Activated CD4-positive, alpha-beta T cell treated with anti-CD3 and anti-CD28 coated beads, Interleukin-2, amount 10 ng/mL, durations not matched to agents 7 days and 5 days (primary cell): ENCODE measurements around the gene PRPF31. TPM values are rescaled to one million over a fixed set of nuclear protein-coding genes. Genes with fewer than 3 reads are reported as not detected.
A peak's percentile ranks its signal among the peaks of the same experiment; 100 is the strongest.
"Not testable (repeated sequence)": the region's sequence is repeated elsewhere in the genome, so short reads cannot be mapped to it uniquely, and the experiment has no call there.

ENCODE experiments used
- CTCF ChIA-PET: fragments of 350-600 bp; sonication (Branson Sonifier 250); formaldehyde crosslinking; loops from one replicate; lab custom pipeline; 2021; ENCODE audit warnings: antibody characterized with exemption; lab: Charles Lee
- POLR2A ChIA-PET: fragments of 350-600 bp; sonication (Branson Sonifier 250); formaldehyde crosslinking; loops from one replicate; lab custom pipeline; 2021; ENCODE audit warnings: antibody characterized with exemption; lab: Charles Lee
- DNase-seq: peaks from one replicate; pipeline ENCODE4 v3.0.0-alpha.2; 2020
- H3K27ac Mint-ChIP-seq: one replicate; pipeline ENCODE4 v1.8.0; 2021; ENCODE audit warnings: mild to moderate bottlenecking, moderate library complexity, mixed read lengths
- H3K27me3 Mint-ChIP-seq: one replicate; pipeline ENCODE4 v1.8.0; 2021; ENCODE audit warnings: mixed read lengths
- H3K36me3 Mint-ChIP-seq: one replicate; pipeline ENCODE4 v1.8.0; 2021; ENCODE audit warnings: low read depth, mixed read lengths
- H3K4me1 Mint-ChIP-seq: one replicate; pipeline ENCODE4 v1.8.0; 2021; ENCODE audit warnings: mixed read lengths
- H3K4me3 Mint-ChIP-seq: one replicate; pipeline ENCODE4 v1.8.0; 2021; ENCODE audit warnings: mild to moderate bottlenecking, moderate library complexity, mixed read lengths
- H3K9me3 Mint-ChIP-seq: one replicate; pipeline ENCODE4 v1.8.0; 2021; ENCODE audit warnings: mixed read lengths
- total RNA-seq, 2 experiments: library from RNA; stranded (reverse); gene quantifications; one replicate each; pipeline ENCODE4 v1.2.3, GENCODE V29; 2021

PRPF31 gene
- total RNA-seq: 10 to 100 TPM; 74.1 to 83.8 TPM

GRCh38 chr19:54115109-54116063, at the start of gene PRPF31, which contains the start of gene TFPT:
Gene PRPF31 (plus strand): TSS chr19:54115754. CDS start chr19:54118279, 2,525 bp downstream.
Gene TFPT (minus strand): TSS chr19:54115657. CDS start chr19:54115269, 388 bp downstream.
- H3K4me3 Mint-ChIP-seq: peak within 1 kb of the TSS; percentile 87
- H3K4me1 Mint-ChIP-seq: peaks cover 35% of the 10 kb centered on the region
- ChIA-PET POLR2A (interaction anchor here (0.5 to 2.2 kb wide), 2 partner anchors 21 to 318 kb away, joined by 6 to 13 read pairs; partner anchors contain the start of gene CNOT3), CTCF (interaction anchor here (0.7 to 2.0 kb wide), 5 partner anchors 12 to 240 kb away, joined by 3 to 10 read pairs (median 4); partner anchors contain the start of gene CNOT3)
- no peaks in the 10 kb centered on the region for H3K9me3 Mint-ChIP-seq
- peak within 1 kb of the TSS; percentile 91 for H3K27ac Mint-ChIP-seq
- peaks cover 33% of the 10 kb centered on the region for H3K36me3 Mint-ChIP-seq
- peak; percentile 98 for DNase-seq
- no peaks in the 10 kb centered on the region for H3K27me3 Mint-ChIP-seq

- H3K4me3 Mint-ChIP-seq: no peak overlapping the region
- no peaks in the 10 kb centered on the region for H3K9me3 Mint-ChIP-seq
- no peaks in the 10 kb centered on the region for H3K27me3 Mint-ChIP-seq
- ChIA-PET POLR2A (no interaction called here), CTCF (no interaction called here)
- no peak for DNase-seq
- H3K36me3 Mint-ChIP-seq: no peaks in the 10 kb centered on the region
- no peaks in the 10 kb centered on the region for H3K4me1 Mint-ChIP-seq
- H3K27ac Mint-ChIP-seq: no peak overlapping the region
These were observed 46.1 kb upstream of the PRPF31 start for GRCh38 chr19:54069470-54069869.

- no peaks in the 10 kb centered on the region for H3K27me3 Mint-ChIP-seq
- ChIA-PET POLR2A (no interaction called here), CTCF (no interaction called here)
- H3K4me1 Mint-ChIP-seq: no peaks in the 10 kb centered on the region
- no peak overlapping the region for H3K4me3 Mint-ChIP-seq
- H3K9me3 Mint-ChIP-seq: no peaks in the 10 kb centered on the region
- no peak for DNase-seq
- H3K27ac Mint-ChIP-seq: no peak overlapping the region
- H3K36me3 Mint-ChIP-seq: no peaks in the 10 kb centered on the region
These were observed 41.7 kb upstream of the PRPF31 start for GRCh38 chr19:54073829-54074228.

GRCh38 chr19:54074851-54075250, 40.7 kb upstream of the PRPF31 start:
- Mint-ChIP-seq H3K9me3 (peaks cover 2% of the 10 kb centered on the region), H3K27me3 (peaks cover 3% of the 10 kb centered on the region), H3K27ac (no peak overlapping the region), H3K4me3 (no peak overlapping the region), H3K36me3 (no peaks in the 10 kb centered on the region), H3K4me1 (no peaks in the 10 kb centered on the region)
- ChIA-PET POLR2A (no interaction called here), CTCF (no interaction called here)
- no peak for DNase-seq

- CTCF ChIA-PET: no interaction called here
- H3K9me3 Mint-ChIP-seq: peaks cover 5% of the 10 kb centered on the region
- POLR2A ChIA-PET: no interaction called here
- no peak overlapping the region for H3K27ac Mint-ChIP-seq
- no peaks in the 10 kb centered on the region for H3K36me3 Mint-ChIP-seq
- no peaks in the 10 kb centered on the region for H3K4me1 Mint-ChIP-seq
- H3K4me3 Mint-ChIP-seq: no peak overlapping the region
- DNase-seq: no peak
- peaks cover 3% of the 10 kb centered on the region for H3K27me3 Mint-ChIP-seq
These were observed 38.2 kb upstream of the PRPF31 start for GRCh38 chr19:54077334-54077733.

- Mint-ChIP-seq H3K27me3 (peaks cover 3% of the 10 kb centered on the region), H3K4me3 (no peak within 1 kb of the TSS), H3K4me1 (no peaks in the 10 kb centered on the region), H3K9me3 (peaks cover 11% of the 10 kb centered on the region), H3K27ac (no peak within 1 kb of the TSS), H3K36me3 (no peaks in the 10 kb centered on the region)
- CTCF ChIA-PET: no interaction called here
- no peak for DNase-seq
- POLR2A ChIA-PET: no interaction called here
These were observed 34.5 kb upstream of the PRPF31 start, which contains the start of gene TARM1 for GRCh38 chr19:54081032-54081431. Gene TARM1 (minus strand): TSS chr19:54081365. CDS start chr19:54081340, 25 bp downstream.

- Mint-ChIP-seq H3K36me3 (no peaks in the 10 kb centered on the region), H3K4me3 (no peak overlapping the region), H3K27me3 (peaks cover 2% of the 10 kb centered on the region), H3K27ac (no peak overlapping the region), H3K4me1 (no peaks in the 10 kb centered on the region), H3K9me3 (peaks cover 8% of the 10 kb centered on the region)
- ChIA-PET CTCF (interaction anchor here (1.5 kb wide), 1 partner anchor 12 kb away, joined by 3 read pairs; no protein-coding TSS in a partner anchor), POLR2A (no interaction called here)
- no peak for DNase-seq
These were observed 31.1 kb upstream of the PRPF31 start for GRCh38 chr19:54084410-54084809.

GRCh38 chr19:54094426-54095000, 21.0 kb upstream of the PRPF31 start:
- Mint-ChIP-seq H3K27me3 (peaks cover 19% of the 10 kb centered on the region), H3K36me3 (no peaks in the 10 kb centered on the region), H3K27ac (no peak overlapping the region), H3K9me3 (peaks cover 3% of the 10 kb centered on the region), H3K4me1 (peaks cover 18% of the 10 kb centered on the region), H3K4me3 (no peak overlapping the region)
- POLR2A ChIA-PET: no interaction called here
- no peak for DNase-seq
- CTCF ChIA-PET: interaction anchor here (0.6 kb wide), 1 partner anchor 301 kb away, joined by 4 read pairs; no protein-coding TSS in a partner anchor

- Mint-ChIP-seq H3K27ac (no peak overlapping the region), H3K27me3 (peaks cover 19% of the 10 kb centered on the region), H3K36me3 (no peaks in the 10 kb centered on the region), H3K9me3 (peaks cover 3% of the 10 kb centered on the region), H3K4me3 (peak overlapping the region; percentile 10), H3K4me1 (peaks cover 18% of the 10 kb centered on the region)
- ChIA-PET CTCF (no interaction called here), POLR2A (no interaction called here)
- no peak for DNase-seq
These were observed 20.3 kb upstream of the PRPF31 start for GRCh38 chr19:54095136-54095858.

- Mint-ChIP-seq H3K27me3 (peaks cover 19% of the 10 kb centered on the region), H3K27ac (peak overlapping the region; percentile 66), H3K4me3 (peak overlapping the region; percentile 61), H3K4me1 (peaks cover 18% of the 10 kb centered on the region)
- CTCF ChIA-PET: interaction anchor here (0.7 kb wide), 1 partner anchor 12 kb away, joined by 3 read pairs; no protein-coding TSS in a partner anchor
- H3K36me3 Mint-ChIP-seq, H3K9me3 Mint-ChIP-seq, POLR2A ChIA-PET: not testable (repeated sequence)
- DNase-seq: peak; percentile 46
These were observed 19.5 kb upstream of the PRPF31 start for GRCh38 chr19:54095859-54096616.

- Mint-ChIP-seq H3K9me3 (peaks cover 3% of the 10 kb centered on the region), H3K4me1 (peaks cover 21% of the 10 kb centered on the region), H3K36me3 (no peaks in the 10 kb centered on the region), H3K27me3 (peaks cover 19% of the 10 kb centered on the region), H3K4me3 (peak overlapping the region; percentile 4), H3K27ac (peak overlapping the region; percentile 3)
- peak; percentile 28 for DNase-seq
- ChIA-PET POLR2A (no interaction called here), CTCF (interaction anchor here (0.7 to 0.8 kb wide), 3 partner anchors 13 to 656 kb away, joined by 3 read pairs; no protein-coding TSS in a partner anchor)
These were observed 18.9 kb upstream of the PRPF31 start for GRCh38 chr19:54096617-54097106.
